ENCODE measurements around the gene GPR33. TPM values are rescaled to one million over a fixed set of nuclear protein-coding genes. Genes with fewer than 3 reads are reported as not detected.

The GPR33 gene
- total and polyA plus RNA-seq, 2 of the 8 experiments (the other 6 are each of a cell fraction or from before 2014, with no cell fraction given), result not detected

GRCh38 chr14:31477248-31477647 is 10.6 kb downstream of the GPR33 start (continued):
- TF ChIP-seq USF2 (IDR thresholded peaks at IDR 0.05; ENCODE audit: low read length) (no peak), KDM4A (IDR thresholded peaks at IDR 0.05; ENCODE audit: low read depth, low read length, severe bottlenecking) (no peak), RXRA (IDR thresholded peaks at IDR 0.05; ENCODE audit: insufficient read depth, low read depth, low read length) (no peak), ATF3 (IDR thresholded peaks at IDR 0.05; ENCODE audit: insufficient read depth, low read depth, low read length) (no peak), BCL11A (IDR thresholded peaks at IDR 0.05; ENCODE audit: low read depth in 2 of 2, low read length in 2 of 2) (no peak), CREB1 (IDR thresholded peaks at IDR 0.05) (no peak)

Data from H1 (cell line).